Renal cortex interstitium (tissue), 15 donors: ENCODE measurements around the gene TAF11L7. TPM values are rescaled to one million over a fixed set of nuclear protein-coding genes. Genes with fewer than 3 reads are reported as not detected.
"Not testable (repeated sequence)": the region's sequence is repeated elsewhere in the genome, so short reads cannot be mapped to it uniquely, and the experiment has no call there.

Experiments used
- DNase-seq, 11 donors: peaks; one replicate each; pipeline ENCODE4 v3.0.0-alpha.2; 2013; ENCODE audit warnings: low read depth in 9 of 11, low spot score in 4 of 11; ENCODE audit errors: extremely low read depth in 1 of 11
- long read RNA-seq, 16 experiments: transcript quantifications; one replicate each; lab custom pipeline, GENCODE V29; 2026
- polyA plus RNA-seq, 3 donors: library from polyadenylated mRNA; unstranded; fragments of 120-200 nt; gene quantifications; one replicate each; pipeline ENCODE4 v1.2.1, GENCODE V29; 2013; ENCODE audit not compliant: insufficient read length in 3 of 3

The TAF11L7 gene
- not detected for polyA plus RNA-seq
- long read RNA-seq, donor 1 = 0 reads
- long read RNA-seq, donor 2 = 0 reads
- long read RNA-seq, donor 3 = 0 reads
- long read RNA-seq, donor 4 = 0 reads
- long read RNA-seq, donor 5 = 0 reads
- long read RNA-seq, donor 6 = 0 reads
- long read RNA-seq, donor 7 = 0 reads
- long read RNA-seq, donor 8 = 0 reads
- long read RNA-seq, donor 9 = 0 reads
- long read RNA-seq, donor 10 = 0 reads
- long read RNA-seq, donor 11 = 0 reads
- long read RNA-seq, donor 12 = 0 reads
- long read RNA-seq, donor 13 = 0 reads
- long read RNA-seq, donor 14 = 0 reads
- long read RNA-seq, donor 15 = 0 reads
- long read RNA-seq, donor 16 = 0 reads

DNA sequence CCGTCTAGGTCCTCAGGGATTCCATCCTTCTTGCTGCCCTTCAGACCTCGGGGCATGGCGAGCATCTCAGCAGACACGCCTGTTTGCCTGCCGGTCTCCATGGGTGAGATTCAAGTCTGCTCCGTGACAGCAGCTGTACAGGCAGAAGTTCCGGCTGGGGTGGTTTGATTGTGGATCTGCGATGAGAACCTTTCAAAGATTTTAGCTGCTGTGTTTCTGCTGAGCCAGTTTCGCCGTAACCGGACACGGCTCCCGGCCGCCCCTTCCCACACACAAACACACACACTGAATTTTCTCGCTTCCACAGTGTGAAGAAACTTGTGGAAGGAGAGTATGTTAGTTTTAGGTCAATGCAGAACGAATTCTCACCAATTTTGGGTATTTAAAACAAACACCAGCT, at the start of gene TAF11L7:
Gene TAF11L7 (minus strand): TSS at position 101 of the 400 bp plus-strand sequence.
- not testable (repeated sequence) for DNase-seq

DNA sequence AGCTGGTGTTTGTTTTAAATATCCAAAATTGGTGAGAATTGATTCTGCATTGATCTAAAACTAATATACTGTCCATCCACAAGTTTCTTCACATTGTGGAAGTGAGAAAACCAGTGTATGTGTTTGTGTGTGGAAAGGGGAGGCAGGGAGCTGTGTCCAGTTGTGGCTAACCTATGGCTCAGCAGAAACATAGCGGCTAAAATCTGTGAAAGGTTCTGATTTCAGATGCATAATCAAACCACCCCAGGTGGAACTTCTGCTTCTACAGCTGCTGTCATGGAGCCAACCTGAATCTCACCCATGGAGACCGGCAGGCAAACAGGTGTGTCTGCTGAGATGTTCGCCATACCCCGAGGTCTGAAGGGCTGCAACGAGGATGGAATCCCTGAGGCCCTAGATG, 48.6 kb upstream of the TAF11L7 start, which contains the start of gene TAF11L14:
Gene TAF11L14 (plus strand): TSS at position 301 of the 400 bp plus-strand sequence.
- no peak for DNase-seq

DNA sequence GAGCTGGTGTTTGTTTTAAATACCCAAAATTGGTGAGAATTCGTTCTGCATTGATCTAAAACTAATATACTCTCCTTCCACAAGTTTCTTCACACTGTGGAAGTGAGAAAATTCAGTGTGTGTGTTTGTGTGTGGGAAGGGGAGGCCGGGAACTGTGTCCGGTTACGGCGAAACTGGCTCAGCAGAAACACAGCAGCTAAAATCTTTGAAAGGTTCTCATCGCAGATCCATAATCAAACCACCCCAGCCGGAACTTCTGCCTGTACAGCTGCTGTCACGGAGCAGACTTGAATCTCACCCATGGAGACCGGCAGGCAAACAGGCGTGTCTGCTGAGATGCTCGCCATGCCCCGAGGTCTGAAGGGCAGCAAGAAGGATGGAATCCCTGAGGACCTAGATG, 46.2 kb upstream of the TAF11L7 start, which contains the start of gene TAF11L13:
Gene TAF11L13 (plus strand): TSS at position 301 of the 400 bp plus-strand sequence.
- DNase-seq = not testable (repeated sequence)

DNA sequence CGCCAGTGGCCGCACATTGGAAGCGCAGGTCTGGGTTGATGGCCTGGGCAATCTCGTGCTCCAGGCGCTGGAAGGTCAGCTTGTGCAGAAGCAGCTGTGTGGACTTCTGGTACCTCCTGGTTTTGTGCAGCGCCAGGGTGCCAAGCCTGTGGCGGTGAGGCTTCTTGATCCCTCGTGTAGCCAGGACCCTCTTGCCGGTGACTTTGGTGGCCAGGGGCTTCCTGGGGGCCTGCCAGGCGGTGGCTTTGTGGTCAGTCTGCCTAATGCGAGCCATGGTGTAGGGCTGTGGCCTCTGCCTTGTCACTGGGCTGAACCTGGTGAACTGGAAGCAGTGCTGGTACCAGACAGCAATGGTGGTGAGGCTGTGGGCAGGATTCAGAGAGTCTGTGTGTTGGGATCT, 40.1 kb upstream of the TAF11L7 start:
- DNase-seq = no peak

DNA sequence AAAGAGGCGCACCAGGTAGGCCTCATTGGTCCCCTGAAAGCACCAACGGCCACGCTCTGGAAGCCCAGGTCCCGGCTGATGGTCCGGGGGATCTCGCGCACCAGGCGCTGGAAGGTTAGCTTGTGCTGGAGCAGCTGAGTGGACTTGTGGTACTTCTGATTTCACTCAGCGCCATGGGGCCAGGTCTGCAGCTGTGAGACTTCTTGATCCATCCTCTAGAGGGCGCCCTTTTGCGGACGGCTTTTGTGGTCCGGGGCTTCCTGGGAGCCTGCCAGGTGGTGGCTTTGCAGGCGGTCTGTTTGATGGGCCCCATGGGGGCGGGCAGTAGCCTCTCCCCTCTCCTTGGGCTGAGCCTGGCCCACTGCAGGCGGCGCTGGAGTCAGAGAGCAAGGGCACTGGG, 35.1 kb upstream of the TAF11L7 start:
- DNase-seq = no peak

DNA sequence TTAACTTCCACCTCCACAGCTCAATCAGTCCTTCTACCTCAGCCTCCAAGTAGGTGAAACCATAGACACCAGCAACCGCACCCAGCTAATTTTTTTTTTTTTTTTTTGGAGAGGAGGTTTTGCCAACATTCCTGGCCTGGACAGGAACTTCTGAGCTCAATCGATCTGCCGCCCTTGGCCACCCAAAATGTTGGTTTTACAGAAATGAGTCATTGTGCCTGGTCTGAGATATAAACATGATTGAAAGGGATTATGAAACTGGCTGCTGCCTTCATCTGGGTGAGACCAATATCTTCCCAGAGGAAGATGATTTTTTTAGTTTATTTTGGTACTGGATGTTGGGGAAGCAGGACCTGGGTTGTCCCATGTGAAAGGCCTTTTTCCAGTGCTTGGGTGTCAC, 33.8 kb upstream of the TAF11L7 start:
- no peak for DNase-seq

- no peak for DNase-seq
Measured at GRCh38 chr5:17614872-17615605, 29.5 kb upstream of the TAF11L7 start.

DNA sequence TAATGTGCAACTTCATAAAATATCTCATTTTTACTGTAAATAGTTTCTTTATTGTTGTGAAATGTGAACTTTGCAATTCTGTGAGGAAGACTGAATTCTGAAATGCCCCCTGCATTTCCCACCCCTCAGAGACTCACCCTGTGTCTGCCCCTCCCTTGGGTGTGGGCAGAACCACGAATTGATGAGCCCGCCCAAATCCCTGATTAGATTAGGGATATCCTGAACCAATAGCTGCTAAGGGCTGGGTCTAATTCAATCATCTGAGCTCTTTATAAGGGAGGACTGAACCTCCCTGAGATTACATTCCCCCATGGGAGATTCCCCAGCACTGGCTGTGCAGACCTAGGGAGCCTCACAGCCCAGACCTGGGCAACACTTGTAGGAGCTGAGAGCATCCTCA, 24.5 kb upstream of the TAF11L7 start, which contains the start of gene TAF11L12:
Gene TAF11L12 (plus strand): TSS at position 301 of the 400 bp plus-strand sequence.
- not testable (repeated sequence) for DNase-seq

DNA sequence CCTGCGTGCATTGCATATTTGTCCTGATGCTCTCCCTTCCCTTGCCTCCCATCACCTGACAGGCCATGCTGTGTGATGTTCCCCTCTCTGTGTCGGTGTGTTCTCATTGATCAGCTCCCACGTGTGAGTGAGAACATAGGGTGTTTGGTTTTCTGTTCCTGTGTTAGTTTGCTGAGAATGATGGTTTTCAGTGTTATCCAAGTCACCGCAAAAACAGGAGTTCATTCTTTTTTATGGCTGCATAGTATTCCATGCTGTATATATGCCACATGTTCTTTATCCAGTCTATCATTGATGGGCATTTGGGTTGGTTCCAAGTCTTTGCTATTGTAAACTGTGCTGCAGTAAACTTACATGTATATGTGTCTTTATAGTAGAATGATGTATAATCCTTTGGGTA, 21.9 kb upstream of the TAF11L7 start:
- DNase-seq = not testable (repeated sequence)

- DNase-seq = no peak
Measured at GRCh38 chr5:17604951-17605350, 19.4 kb upstream of the TAF11L7 start.

DNA sequence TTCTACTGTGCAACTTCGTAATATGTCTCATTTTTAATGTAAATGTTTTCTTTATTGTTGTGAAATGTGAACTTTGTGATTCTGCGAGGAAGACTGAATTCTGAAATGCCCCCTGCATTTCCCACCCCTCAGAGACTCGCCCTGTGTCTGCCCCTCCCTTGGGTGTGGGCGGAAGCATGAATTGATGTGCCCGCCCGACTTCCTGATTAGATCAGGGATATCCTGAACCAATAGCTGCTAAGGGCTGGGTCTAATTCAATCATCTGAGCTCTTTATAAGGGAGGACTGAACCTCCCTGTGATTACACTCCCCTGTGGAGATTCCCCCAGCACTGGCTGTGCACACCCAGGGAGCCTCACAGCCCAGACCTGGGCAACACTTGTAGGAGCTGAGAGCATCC, 18.3 kb upstream of the TAF11L7 start, which contains the start of gene TAF11L11:
Gene TAF11L11 (plus strand): TSS at position 304 of the 400 bp plus-strand sequence.
- not testable (repeated sequence) for DNase-seq

GRCh38 chr5:17597728-17598127, 12.2 kb upstream of the TAF11L7 start, which contains the start of gene TAF11L10:
TAF11L10 (minus strand) TSS chr5:17597828.
- DNase-seq = not testable (repeated sequence)

DNA sequence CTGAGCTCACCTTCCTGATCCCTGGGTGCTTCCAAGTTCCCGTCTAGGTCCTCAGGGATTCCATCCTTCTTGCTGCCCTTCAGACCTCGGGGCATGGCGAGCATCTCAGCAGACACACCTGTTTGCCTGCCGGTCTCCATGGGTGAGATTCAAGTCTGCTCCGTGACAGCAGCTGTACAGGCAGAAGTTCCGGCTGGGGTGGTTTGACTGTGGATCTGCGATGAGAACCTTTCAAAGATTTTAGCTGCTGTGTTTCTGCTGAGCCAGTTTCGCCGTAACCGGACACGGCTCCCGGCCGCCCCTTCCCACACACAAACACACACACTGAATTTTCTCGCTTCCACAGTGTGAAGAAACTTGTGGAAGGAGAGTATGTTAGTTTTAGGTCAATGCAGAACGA, 8.7 kb upstream of the TAF11L7 start, which contains the start of gene TAF11L9:
Gene TAF11L9 (minus strand): TSS at position 140 of the 400 bp plus-strand sequence.
- DNase-seq = not testable (repeated sequence)

GRCh38 chr5:17590860-17591259, 5.3 kb upstream of the TAF11L7 start, which contains the start of gene TAF11L8:
TAF11L8 (minus strand) TSS chr5:17590960.
- DNase-seq = not testable (repeated sequence)

Other genes with a start within 250 kb of the TAF11L7 start
- gene TAF11L2, start 87.5 kb downstream of the TAF11L7 start, polyA plus RNA-seq = not detected
- not detected for gene TAF11L3, start 67.4 kb downstream of the TAF11L7 start, polyA plus RNA-seq
- gene TAF11L4, start 64.0 kb downstream of the TAF11L7 start, polyA plus RNA-seq = not detected
- gene TAF11L5, start 60.5 kb downstream of the TAF11L7 start, polyA plus RNA-seq = not detected
- gene TAF11L6, start 57.1 kb downstream of the TAF11L7 start, polyA plus RNA-seq = not detected
- gene TAF11L8, start 5.2 kb upstream of the TAF11L7 start, polyA plus RNA-seq = not detected
- gene TAF11L9, start 8.6 kb upstream of the TAF11L7 start, polyA plus RNA-seq = not detected
- gene TAF11L10, start 12.1 kb upstream of the TAF11L7 start, polyA plus RNA-seq = not detected
- not detected for gene TAF11L11, start 18.4 kb upstream of the TAF11L7 start, polyA plus RNA-seq
- gene TAF11L12, start 24.6 kb upstream of the TAF11L7 start, polyA plus RNA-seq = not detected
- gene TAF11L13, start 46.3 kb upstream of the TAF11L7 start, polyA plus RNA-seq = not detected
- gene TAF11L14, start 48.7 kb upstream of the TAF11L7 start, polyA plus RNA-seq = not detected